GM19043 (cell line): ENCODE measurements around the gene CSGALNACT2.

Experiments used
- ATAC-seq: cut with Tn5 transposase; IDR thresholded peaks from one replicate; pipeline ENCODE4 v1.9.1; 2021; ENCODE audit warnings: low read depth; ENCODE audit not compliant: unreplicated experiment

CSGALNACT2 gene

DNA sequence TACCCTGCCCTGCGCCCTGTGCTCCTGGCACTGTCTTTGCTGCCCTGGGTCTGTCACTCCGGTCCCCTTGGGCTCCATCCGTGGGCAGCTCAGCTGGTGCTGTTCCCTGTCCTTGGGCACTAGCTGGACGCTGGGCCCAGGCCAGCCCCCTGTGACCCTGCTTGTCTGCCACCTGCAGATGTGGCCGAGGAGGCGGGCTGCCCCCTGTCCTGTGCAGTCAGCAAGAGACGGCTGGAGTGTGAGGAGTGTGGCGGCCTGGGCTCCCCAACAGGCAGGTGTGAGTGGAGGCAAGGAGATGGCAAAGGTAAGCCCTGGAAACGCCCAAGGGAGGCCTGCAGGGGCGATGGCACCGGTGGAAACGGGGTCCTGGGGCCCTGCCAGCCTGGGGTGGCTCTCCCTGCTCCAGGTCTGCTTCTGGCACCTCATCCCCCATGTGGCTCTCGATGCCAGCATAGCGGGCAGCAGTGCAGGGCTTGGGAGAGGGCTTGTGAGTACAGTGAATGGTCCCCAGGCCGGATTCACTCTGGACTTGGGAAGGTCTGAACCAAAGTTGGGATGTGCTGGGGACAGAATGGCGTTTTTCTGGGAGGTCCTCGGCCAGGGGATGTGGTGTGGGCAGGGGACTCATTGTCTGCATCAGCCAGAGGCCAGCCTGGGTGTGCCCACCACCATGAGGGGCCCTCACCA is 26.2 kb upstream of the CSGALNACT2 start:
- ATAC-seq, result no peak

DNA sequence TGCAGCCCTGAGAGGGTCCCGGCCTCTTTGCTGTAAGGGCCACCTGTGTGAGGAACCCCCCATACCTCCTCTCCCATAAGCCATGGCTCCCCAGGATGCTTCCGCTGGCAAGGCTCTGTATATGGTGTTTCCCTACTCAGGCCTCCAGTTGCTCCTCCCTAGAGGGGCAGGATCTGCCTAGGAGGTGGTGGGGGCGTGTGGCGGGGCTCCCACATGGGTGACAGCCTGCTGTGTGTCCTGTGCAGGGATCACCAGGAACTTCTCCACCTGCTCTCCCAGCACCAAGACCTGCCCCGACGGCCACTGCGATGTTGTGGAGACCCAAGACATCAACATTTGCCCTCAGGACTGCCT is 25.7 kb upstream of the CSGALNACT2 start:
- ATAC-seq, result no peak

DNA sequence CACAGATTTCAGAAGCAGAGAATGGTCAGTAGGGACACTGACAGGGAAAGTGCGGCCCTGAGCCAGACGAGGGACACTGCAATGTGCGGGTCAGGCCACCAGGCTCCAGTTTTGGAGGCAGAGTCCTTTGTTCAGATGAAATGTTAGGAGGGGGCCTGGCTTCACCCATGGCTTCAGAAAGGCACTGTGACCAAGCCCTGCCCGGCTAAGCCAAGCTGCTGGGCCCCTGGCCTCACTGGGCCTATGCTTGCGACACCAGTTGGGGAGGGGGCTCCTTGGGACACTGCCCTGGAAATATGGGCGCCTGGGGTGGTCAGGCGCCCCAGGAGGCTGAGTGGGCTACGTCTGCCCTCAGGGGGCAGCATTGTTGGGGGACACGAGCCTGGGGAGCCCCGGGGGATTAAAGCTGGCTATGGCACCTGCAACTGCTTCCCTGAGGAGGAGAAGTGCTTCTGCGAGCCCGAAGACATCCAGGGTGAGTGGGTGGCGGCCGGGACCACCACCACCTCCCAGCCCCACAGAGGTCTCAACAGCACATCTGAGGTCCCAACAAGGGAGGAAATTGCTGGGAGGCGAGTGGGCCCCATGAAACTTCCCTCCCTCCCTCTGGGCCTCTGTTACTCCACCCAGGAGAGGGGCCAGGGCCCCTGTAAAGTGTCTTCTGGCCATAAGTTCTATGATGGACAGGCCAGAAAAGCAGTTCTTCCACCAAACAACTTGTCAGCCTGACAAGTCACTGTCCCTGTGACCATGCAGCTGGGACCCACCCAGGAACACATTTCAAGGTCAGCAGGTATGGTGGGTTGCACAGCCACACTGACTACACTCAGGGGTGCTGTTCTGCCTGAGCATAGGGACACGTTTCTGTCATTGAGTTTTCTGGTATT is 24.8 kb upstream of the CSGALNACT2 start:
- ATAC-seq, result no peak

DNA sequence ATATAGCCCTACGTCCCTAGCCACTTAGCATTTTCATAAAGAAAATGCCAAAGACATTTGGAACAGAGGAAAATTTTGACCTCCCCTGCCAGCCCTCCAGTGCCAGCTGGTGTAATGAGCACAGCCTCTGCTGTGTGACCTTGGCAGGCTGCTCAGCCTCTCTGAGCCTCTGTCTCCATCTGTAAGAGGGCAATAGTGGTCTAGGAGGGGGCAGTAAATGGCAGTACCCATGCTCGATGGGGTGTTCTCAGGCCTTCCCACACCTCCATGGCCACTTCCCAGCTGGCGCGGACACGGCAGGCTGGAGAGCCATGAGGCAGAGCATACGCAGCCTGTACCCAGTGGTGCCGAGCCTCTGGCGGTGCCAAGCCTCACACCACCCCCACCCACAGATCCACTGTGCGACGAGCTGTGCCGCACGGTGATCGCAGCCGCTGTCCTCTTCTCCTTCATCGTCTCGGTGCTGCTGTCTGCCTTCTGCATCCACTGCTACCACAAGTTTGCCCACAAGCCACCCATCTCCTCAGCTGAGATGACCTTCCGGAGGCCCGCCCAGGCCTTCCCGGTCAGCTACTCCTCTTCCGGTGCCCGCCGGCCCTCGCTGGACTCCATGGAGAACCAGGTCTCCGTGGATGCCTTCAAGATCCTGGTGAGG is 24.0 kb upstream of the CSGALNACT2 start:
- no peak for ATAC-seq

DNA sequence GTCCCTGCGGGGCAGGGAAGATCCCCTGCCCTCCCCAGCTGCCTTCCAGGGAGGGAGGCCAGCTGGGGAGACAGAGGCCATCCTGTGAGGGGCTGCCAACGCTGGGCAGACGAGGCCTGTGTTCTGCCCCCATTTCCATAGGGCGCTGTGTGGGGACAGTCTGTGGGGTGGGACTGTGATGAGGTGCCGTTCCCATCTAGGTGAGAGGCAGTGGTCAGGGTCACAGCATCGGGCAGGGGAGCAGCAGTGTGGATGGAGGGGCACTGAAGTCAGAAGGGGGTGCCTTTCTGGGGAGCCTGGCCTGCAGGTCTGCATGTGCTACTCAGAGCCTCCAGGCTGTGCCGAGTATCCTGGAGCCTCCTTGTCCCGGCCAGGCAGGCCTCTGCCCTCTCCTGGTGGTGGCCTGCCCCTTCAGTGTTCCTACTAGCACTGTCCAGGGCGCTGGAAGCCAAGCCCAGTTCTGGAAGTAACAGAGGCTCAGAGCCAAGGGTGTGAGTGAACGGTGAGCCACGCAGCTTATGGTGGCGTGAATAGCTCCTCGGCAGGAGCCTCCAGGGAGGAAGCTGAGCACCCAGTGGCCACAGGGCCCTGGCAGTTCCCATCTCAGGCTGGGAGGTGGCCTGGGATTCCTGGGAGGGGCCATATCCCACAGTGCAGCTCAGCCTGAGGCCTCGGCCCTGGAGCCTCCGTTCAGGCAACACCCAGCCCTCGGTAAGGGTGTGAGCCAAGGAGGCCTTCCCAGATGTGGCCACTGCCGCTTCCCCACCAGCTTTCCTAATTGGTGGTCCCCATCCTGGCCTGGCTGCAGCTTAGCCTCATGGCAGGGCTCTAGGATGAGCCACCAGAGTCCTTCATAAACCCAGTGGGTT is 23.3 kb upstream of the CSGALNACT2 start:
- ATAC-seq, result no peak

DNA sequence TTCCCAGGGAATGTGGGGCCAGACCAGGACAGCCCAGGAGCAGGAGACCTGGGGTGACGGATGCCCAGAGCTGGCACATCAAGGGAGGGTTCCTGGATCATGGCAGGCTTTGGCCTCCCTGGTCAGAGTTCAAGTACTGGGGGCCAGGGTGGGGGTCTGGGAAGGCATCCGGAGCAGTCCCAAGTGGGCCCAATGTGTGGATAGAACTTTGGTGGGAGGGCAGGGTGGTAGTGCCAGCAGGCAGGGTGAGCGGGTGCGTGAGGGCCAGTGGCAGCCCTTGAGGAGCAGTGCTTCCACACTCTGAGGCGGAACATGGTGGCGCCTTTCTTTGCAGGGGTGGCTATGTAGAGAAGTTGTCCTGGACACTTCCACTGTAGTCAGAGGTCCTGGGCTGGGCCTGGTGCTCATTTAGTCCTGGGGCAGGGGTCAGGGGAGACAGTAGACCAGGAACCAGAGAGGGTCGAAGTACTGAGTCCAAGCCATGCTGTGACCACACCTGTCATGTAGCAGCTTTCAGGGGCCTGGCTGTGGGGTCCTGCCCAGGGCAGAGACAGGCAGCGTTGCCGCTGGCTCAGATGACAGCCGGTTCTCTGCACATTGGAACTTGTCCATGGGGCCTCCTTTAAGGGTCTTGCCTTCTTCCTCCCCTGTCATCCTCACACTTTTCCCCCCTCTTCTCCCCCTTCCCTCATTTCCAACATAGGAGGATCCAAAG is 22.2 kb upstream of the CSGALNACT2 start:
- ATAC-seq, result no peak

DNA sequence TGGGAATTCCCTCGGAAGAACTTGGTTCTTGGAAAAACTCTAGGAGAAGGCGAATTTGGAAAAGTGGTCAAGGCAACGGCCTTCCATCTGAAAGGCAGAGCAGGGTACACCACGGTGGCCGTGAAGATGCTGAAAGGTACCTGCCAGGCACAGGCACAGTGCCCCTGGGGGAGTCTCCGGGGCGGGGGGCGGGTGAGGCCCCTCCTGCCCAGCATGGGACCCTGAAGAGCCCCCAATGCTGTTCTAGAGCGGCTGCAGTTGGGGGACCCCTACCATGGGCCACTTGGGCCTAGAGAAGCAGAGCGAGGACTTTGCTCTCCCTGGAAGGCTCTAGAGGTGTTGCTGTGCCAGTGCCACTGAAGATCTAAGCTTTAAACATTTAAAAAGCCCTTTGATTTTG is 21.6 kb upstream of the CSGALNACT2 start:
- no peak for ATAC-seq

DNA sequence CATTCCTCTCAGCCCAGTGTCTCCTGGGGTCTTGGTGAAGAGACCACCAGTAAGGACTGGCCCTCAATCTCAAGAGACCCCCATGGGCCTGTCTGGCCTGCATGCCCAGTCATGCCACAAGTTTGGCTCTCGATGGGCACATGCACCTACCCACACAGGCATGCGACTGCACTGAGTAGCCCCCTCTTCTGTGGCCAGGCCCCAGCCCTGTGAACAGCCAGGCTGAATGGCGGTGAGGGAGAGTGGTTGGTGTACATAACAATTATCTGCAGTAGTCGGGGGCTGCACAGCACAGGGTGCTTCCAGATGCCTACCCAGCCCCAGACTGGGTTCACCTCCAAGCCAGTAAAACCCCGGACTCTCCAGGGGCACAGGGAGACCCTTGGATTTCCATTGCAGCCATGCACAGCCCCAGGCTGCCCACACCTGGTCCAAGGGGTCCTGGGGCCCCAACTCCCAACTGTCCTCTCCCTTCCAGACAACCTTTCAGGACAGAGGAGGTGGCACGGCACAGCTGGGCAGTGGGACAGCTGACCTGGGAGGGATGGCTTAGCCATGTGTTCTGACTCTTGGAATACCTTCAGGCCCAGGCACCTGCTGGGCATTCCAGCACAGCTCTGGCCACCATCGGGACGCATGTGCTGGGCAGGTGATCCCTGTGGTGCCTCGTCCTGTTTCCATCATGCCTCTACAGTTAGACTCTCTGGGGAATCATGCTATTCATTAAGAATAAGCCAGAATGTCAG is 21.0 kb upstream of the CSGALNACT2 start:
- ATAC-seq, result no peak

DNA sequence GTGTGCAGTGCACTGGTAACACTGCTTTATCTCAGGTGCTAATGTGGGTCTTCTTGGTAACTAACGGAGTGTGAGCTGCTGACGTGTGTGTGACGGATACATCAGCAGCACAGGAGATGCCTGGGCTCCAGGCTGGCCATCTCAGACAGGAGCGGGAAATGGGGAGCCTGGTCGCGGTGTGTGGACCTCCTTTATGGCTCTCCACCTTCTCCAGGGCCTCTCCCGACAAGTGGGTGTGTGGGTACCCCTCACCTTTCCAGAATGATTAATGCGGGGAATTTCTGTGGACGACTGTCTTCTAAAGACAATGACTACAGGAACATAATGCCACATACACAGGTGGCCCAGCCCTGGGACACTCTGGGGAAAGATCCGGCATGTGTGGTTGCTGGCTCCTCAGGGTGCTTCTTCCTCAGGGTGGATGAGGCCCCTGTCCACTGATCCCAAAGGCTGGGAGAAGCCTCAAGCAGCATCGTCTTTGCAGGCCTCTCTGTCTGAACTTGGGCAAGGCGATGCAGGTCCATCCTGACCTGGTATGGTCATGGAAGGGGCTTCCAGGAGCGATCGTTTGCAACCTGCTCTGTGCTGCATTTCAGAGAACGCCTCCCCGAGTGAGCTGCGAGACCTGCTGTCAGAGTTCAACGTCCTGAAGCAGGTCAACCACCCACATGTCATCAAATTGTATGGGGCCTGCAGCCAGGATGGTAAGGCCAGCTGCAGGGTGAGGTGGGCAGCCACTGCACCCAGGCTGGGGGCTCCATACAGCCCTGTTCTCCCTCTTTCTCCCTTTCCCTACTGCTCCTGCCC is 20.3 kb upstream of the CSGALNACT2 start:
- no peak for ATAC-seq

DNA sequence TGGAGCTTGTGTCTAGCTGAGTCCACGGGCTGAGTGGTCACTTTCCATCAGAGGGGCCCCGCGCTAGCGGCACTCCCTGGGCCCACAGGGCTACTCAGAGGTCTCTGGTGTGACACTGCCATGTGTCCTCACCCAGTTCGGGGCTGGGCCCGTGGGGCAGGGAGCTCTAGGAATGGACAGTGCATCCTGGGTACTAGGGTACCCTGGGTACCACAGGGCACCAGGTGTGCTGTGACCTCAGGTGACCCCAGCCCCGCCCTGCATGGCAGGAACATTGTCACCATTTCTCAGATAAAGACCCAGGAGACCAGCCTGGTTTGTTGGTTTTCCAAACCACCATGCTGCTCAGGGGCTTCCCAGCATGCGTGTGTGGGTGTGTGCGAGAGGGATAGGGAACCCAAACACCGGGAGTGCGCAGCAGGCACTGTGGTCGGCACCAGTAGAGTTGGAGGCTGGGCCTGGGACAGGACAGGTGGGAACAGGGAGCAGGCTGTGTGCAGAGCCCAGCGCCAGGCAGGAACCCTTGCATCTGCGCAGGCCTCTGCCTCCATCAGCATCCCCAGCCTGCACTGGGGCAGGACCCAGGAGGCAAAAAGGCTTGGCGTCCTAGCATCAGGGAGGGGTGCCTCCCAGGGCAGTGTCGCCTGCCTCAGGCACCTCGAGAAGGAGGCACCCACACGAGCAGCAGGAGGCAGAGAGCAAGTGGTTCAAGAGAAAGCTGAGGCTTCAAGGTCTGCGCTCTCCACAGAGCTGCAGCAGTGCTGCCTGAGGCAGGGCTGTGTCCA is 19.4 kb upstream of the CSGALNACT2 start:
- no peak for ATAC-seq

DNA sequence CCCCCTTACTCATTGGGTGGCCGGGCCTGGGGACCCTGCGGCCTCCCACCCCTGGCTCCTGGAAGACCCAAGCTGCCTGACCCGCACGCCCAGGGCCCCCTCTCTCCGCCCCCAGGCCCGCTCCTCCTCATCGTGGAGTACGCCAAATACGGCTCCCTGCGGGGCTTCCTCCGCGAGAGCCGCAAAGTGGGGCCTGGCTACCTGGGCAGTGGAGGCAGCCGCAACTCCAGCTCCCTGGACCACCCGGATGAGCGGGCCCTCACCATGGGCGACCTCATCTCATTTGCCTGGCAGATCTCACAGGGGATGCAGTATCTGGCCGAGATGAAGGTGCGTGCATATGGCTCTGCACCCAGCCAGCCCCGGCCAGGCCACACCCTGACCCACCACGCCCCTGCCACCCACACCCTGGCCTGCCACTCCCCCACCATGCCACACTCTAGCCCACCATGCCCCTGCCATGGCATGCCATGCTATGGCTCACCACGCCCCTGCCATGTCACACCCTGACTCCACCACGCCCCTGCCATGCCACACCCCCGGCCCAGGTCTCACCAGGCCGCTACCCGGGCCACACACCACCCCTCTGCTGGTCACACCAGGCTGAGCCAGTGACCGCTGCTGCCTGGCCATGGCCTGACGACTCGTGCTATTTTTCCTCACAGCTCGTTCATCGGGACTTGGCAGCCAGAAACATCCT is 18.7 kb upstream of the CSGALNACT2 start:
- no peak for ATAC-seq

DNA sequence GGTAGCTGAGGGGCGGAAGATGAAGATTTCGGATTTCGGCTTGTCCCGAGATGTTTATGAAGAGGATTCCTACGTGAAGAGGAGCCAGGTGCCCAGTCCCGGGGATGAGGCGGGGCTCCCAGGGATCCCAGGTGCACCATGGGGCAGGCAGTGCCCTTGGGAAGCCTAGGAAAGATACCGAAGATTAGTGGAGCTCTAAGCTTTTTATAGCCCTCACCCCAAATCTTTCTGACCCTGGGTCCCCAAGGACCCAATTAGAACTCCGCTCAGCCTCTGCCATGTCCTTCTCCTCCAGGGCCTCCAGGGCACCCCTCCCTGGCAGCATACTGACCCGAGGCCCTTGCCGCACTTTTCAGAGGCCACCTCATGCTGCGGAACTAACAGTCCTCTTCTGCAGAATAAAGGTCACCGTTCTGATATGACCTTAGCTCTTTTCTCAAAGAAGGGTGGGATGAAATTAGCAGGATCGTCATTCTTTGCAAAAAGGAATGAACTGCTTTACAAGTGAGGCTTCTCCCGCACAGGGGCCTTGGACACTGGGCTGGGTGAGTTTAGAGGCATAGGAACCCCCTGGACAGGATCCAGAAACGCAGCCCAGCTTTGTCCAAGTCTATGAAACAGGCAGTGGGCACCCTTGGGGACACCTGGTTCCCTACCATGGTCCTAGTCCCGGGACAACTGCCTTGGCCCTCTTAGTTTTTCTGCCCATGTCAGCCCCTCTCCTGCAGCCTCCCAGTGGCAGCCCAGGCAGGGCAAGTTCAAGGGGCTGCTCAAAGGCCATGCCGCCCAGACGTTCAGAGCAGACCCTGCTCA is 17.9 kb upstream of the CSGALNACT2 start:
- ATAC-seq, result peak; percentile 7

DNA sequence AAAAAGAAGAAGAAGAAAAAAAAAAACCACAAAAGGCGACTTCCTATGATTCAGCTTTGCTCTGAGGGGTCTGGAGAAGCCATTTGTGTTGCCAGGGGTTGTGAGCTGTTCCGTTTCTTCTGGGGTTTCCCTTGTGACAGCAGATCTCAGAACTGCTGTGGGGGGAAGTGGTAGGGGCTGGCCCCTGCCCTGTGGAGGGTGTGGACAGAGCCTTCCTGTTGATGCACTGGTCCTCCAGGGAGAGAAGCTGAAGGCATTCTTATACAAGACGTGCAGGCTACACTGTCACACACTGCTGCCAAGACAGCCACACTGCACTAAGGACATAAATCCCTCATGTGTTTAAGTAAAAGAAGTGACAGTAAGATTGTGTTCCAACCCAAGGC is 17.3 kb upstream of the CSGALNACT2 start:
- ATAC-seq, result peak; percentile 92

DNA sequence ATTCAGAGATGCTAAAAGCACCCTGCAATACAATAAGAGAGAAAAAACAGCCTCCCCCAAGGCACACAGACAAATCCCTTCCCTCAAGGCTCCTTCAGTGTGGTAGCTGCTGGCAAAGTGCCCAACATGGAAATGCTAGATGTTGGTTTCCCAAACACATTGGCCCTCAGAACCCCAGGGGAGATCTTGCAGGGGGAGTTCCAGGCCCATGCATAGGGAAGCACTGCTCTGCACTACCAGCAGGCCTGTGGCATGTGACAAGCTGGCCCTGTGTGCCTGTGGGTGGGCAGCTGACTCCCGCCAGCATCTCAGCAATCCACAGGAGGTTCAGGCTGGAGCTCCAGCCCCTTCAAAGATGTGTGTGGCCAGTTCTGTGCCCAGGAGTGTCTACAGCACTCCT is 16.8 kb upstream of the CSGALNACT2 start:
- ATAC-seq, result no peak

DNA sequence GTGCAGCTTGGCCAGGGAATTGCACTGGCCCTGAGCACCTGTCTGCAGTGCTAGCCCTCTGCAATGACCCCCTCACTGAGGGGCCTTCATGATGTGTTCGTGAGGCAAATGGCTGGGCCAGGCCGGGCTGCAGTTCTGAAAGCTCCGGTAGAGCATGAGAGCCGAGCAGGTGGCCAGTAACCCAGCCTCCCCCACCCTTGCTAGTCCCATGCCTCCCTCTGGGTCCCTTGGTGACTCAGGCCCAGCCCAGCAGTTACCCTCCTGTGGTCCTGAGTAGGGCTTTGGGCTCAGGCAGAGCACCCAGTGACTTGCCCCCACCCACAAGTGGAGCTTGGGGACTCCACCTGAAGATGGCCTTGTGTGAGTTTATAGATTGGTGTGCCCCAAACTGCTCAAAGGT is 16.1 kb upstream of the CSGALNACT2 start:
- no peak for ATAC-seq

DNA sequence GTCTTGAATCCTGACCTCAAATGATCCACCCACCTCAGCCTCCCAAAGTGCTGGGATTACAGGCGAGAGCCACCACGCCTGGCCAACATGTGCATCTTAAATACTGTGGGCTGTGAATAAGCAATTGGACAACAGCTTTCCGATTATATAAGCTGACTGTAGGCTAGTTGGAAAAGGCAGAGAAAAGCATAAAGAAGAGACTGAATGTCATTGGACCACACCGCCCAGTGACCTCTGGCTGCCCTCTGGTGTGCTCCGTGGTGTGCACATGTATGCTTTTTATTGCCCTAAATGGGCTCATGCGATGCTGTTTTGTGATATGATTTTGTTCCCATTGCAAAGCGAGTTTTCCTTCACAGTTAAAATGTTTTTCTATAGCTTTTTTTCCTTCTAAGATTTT is 15.4 kb upstream of the CSGALNACT2 start:
- no peak for ATAC-seq
